Spinal cord (tissue), 10 donors: Measurements from ENCODE around the gene GYS1. TPM values are rescaled to one million over a fixed set of nuclear protein-coding genes. Genes with fewer than 3 reads are reported as not detected.
A peak's percentile ranks its signal among the peaks of the same experiment; 100 is the strongest.

Source experiments
- DNase-seq, 6 donors: peaks; one replicate each; pipeline versions ENCODE4 v3.0.0 to v3.0.0-alpha.2; 2013 to 2015; ENCODE audit warnings: low spot score in 6 of 6, low read depth in 4 of 6
- H3K27ac ChIP-seq: one replicate; pipeline ENCODE4 v1.5.1; 2013; ENCODE audit warnings: low read depth, low read length, control low read depth
- H3K27me3 ChIP-seq: one replicate; pipeline ENCODE4 v1.6.1; 2013; ENCODE audit warnings: low read length; ENCODE audit not compliant: control insufficient read depth, insufficient read depth
- H3K36me3 ChIP-seq: one replicate; pipeline ENCODE4 v1.6.1; 2013; ENCODE audit warnings: low read length; ENCODE audit not compliant: control insufficient read depth, insufficient read depth
- H3K4me1 ChIP-seq: one replicate; pipeline ENCODE4 v1.6.1; 2013; ENCODE audit warnings: low read length; ENCODE audit not compliant: control insufficient read depth, insufficient read depth
- H3K4me3 ChIP-seq: one replicate; pipeline ENCODE4 v1.5.1; 2013; ENCODE audit warnings: low read depth, low read length, control low read depth
- H3K9me3 ChIP-seq: one replicate; pipeline ENCODE4 v1.6.1; 2013; ENCODE audit warnings: low read length; ENCODE audit not compliant: control insufficient read depth, insufficient read depth
- WGBS: methylation state at CpG from one replicate; pipeline ENCODE4 v1.1.5; 2013; ENCODE audit warnings: missing lambda C conversion rate; ENCODE audit not compliant: insufficient coverage; 5-methylcytosine and 5-hydroxymethylcytosine counted together
- polyA plus RNA-seq, 2 donors: library from polyadenylated mRNA; unstranded; fragments of 120-200 nt; gene quantifications; one replicate each; pipeline ENCODE4 v1.2.1, GENCODE V29; 2013; ENCODE audit not compliant: insufficient read length in 2 of 2
- total RNA-seq, 2 donors: library from RNA; depleted of rRNA in 1 of 2; stranded (reverse); fragments of 120-200 nt in 1 of 2; fragments of >200 nt in 1 of 2; gene quantifications; one replicate each; pipeline versions ENCODE4 v1.2.3 to v1.2.4, GENCODE V29; 2013 to 2014
- donor health status: healthy.

GYS1 gene
- total and polyA plus RNA-seq, 4 donors = 22.0 to 47.5 (median 33.1) TPM

DNA sequence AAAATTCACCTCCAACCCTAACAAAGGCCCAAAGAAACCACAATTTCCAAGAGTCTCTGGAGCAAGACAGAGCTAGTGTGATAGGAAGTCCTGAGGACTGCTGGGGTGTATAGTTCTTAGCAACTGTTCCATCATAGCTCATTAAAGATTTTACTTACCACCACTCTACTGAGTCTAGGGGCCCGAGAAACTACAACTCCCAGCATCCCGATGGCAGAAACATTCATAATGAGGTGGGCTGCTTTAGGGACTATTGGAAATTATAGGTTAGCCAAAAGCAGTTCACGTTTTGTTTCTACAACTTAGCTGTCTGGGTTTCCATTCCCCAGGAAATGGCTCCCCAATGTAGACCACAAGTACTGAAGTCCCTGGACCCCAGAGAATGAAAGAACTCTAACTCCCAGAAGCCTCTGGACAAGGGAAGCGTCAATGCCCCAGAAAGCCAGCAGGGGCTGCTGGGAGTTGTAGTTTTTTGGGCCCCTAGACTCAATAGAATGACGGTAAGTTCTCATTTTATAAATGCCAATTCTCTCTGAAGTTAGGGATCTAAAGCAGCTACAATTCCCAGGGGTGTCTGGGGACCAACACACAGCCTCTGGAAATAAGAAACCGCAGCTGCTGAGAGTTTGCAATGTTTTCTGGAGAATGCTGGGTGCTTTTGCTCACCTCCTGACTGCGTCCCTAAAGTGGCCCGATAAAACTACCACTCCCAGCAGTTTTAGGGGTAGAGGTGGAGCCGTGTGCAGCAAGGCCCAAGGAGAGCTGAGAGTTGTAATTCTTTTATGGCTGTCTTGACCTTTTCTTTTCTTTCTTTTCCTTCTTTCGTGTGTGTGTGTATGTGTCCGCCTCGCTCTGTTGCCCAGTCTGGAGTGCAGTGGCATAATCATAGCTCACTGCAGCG lies 16.9 kb downstream of the GYS1 start:
- 77% methylated on average over 7 of the region's 13 CpGs for WGBS
- Histone ChIP-seq H3K4me3 (no peak overlapping the region), H3K9me3 (no peaks in the 10 kb centered on the region), H3K36me3 (peaks cover 66% of the 10 kb centered on the region), H3K4me1 (no peaks in the 10 kb centered on the region), H3K27me3 (no peaks in the 10 kb centered on the region), H3K27ac (no peak overlapping the region)
- DNase-seq = peak in 2 of 6 donors; percentile 65 to 88

DNA sequence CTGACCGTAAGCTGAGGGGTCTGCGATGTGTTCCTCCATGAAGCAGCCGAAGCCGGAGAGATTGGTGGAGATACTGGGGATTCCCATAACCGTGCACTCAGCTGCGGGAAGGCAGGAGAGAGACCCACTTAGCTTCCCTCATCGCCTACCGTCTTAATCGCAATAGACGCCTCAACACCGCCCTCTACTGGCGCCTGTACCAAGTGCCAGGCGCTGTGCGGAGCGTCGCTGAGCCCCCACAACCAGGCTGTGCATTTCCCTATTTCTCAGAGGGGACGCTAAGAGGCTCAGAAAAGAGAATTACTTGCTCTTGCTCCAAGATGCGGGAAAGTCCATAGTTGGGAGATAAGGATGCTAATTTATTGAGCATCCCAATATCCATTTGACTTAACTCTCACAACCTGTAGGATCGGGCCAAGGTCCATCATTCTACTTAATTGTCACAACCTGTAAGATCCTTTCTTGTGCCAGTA lies 22.1 kb downstream of the GYS1 start:
- H3K27me3 ChIP-seq = no peaks in the 10 kb centered on the region
- 13% methylated on average over 14 of the region's 19 CpGs for WGBS
- no peak overlapping the region for H3K27ac ChIP-seq
- DNase-seq = peak in 4 of 6 donors; percentile 77 to 94 (median 86)
- peaks cover 14% of the 10 kb centered on the region for H3K4me1 ChIP-seq
- H3K9me3 ChIP-seq = no peaks in the 10 kb centered on the region
- H3K36me3 ChIP-seq = peaks cover 73% of the 10 kb centered on the region
- no peak overlapping the region for H3K4me3 ChIP-seq

DNA sequence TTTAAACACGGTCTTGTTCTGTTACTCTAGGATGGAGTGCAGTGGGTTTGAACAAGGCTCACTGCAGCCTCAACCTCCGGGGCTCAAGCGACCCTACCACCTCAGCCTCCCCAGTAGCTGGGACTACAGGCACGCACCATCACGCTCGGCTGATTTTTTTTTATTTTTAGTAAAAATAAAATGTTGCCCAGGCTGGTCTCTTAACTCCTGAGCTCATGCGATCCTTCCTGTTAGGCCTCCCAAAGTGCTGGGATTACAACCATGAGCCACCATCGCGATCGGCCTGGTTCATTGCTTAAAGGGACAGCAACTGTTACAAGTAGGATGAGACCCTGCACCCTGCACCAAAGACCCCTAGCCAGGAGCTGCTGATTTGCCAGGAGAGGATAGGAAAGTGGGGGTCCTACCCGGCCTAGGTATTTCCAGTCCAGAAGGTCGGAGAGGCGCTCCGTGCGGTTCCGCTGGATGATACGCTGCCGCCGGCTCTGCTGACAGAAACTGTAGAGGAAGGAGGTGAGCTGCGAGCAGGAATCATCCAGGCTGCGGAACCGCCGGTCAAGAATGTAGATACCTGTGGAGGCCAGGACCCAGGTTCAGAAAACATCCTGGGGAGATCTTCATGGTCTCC lies 22.9 kb downstream of the GYS1 start:
- H3K36me3 ChIP-seq = peaks cover 73% of the 10 kb centered on the region
- H3K27ac ChIP-seq = no peak overlapping the region
- no peak overlapping the region for H3K4me3 ChIP-seq
- H3K9me3 ChIP-seq = no peaks in the 10 kb centered on the region
- peaks cover 16% of the 10 kb centered on the region for H3K4me1 ChIP-seq
- H3K27me3 ChIP-seq = no peaks in the 10 kb centered on the region
- WGBS = 95% methylated on average over 20 of the region's 23 CpGs
- no peak for DNase-seq

DNA sequence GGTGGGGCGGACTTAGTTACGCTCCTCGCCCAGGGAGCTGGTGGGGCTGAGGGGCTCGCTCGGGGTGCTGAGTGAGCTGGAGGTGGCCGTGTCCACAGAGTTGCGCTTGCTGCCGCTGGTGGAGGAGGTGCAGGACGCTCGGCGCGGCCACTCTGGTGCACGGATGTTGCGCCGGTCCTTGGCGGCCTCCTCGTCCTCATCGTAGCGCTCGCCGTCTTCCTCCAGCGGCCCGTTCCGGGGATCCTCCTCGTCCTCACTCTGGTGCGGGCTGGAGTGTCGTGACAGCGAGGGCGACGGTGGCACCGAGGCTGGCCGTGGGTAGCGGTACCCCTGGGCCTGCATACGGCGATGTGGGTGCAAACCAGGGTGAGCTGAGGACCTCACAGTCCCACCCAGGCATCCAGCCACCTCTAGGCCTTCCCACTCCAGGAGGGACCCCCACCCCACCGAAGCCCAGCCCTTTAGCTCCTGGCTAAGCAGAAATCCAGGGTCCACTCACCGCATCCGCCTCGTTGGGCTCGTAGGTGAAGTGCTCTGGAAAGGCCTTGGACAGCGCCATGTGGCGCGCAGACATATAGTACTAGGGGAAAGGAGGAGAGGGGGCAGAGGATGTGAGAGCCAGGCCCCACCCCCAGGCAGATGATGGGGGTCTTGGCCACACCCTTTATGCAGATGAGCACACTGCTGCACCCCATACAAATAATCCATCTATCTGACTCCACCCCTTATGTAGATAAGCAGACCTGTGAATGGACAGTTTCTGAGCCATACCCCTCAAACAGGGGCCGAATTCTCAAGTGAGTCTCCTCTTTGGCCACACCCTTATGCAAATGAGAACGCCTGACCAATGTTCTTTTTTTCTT lies 23.6 kb downstream of the GYS1 start:
- H3K27ac ChIP-seq = no peak overlapping the region

DNA sequence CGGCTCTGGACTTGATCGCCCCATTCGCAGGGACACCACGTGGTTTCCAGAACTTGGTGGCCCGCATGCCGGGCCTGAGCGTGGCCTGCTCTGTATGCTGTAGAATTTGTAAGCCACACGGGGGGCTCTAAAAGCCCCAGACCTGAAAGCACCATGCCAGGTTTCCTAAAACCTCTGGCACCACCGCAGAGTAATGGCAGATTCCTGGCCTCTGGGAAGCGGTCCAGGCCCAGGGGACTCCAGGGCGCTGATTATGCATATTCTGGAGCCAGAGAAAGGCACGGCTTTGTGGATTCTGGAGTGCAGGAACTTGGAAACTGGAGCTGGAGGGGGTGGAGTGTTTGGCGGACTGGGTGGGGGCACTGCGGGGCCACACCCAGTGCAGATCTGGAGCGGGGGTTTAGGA lies 24.3 kb downstream of the GYS1 start:
- no peak overlapping the region for H3K27ac ChIP-seq
- WGBS = 94% methylated on average over 15 of the region's 15 CpGs

More for the DNA sequence above, 23.6 kb downstream of the GYS1 start:
- Histone ChIP-seq H3K4me1 (peaks cover 20% of the 10 kb centered on the region), H3K4me3 (no peak overlapping the region), H3K9me3 (no peaks in the 10 kb centered on the region), H3K36me3 (peaks cover 68% of the 10 kb centered on the region), H3K27me3 (no peaks in the 10 kb centered on the region)
- WGBS = 95% methylated on average over 38 of the region's 45 CpGs
- DNase-seq = no peak

DNA sequence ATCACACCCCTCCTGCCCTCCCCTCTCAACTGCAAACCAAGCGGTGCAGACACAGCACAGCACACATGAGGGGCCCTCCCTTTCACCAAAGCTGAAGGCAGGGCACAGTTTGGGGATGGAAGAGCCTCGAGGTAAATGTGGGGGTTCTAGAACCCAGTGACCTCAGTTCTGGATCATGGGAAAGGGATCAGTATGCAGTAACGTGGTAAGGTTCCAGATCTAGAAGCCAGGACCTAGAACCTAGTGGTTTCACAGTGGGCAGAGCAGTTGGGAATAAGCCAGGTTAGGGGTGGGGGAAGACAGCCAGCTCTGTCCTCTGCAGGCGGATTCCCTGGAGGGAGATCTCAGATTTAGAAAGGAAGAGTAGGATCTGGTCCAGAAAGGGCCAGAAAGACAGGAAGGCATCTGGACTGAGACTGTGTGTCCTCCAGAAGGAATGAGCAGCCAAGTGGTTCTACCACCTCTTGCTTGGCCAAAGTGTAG lies 24.9 kb downstream of the GYS1 start:
- Histone ChIP-seq H3K9me3 (no peaks in the 10 kb centered on the region), H3K27ac (no peak overlapping the region), H3K4me1 (peaks cover 32% of the 10 kb centered on the region), H3K4me3 (no peak overlapping the region), H3K27me3 (no peaks in the 10 kb centered on the region), H3K36me3 (peaks cover 55% of the 10 kb centered on the region)
- DNase-seq = no peak
- 91% methylated on average over 3 of the region's 4 CpGs for WGBS

More for the DNA sequence above, 24.3 kb downstream of the GYS1 start:
- Histone ChIP-seq H3K27me3 (no peaks in the 10 kb centered on the region), H3K4me1 (peaks cover 26% of the 10 kb centered on the region), H3K4me3 (no peak overlapping the region), H3K9me3 (no peaks in the 10 kb centered on the region), H3K36me3 (peaks cover 61% of the 10 kb centered on the region)
- no peak for DNase-seq

DNA sequence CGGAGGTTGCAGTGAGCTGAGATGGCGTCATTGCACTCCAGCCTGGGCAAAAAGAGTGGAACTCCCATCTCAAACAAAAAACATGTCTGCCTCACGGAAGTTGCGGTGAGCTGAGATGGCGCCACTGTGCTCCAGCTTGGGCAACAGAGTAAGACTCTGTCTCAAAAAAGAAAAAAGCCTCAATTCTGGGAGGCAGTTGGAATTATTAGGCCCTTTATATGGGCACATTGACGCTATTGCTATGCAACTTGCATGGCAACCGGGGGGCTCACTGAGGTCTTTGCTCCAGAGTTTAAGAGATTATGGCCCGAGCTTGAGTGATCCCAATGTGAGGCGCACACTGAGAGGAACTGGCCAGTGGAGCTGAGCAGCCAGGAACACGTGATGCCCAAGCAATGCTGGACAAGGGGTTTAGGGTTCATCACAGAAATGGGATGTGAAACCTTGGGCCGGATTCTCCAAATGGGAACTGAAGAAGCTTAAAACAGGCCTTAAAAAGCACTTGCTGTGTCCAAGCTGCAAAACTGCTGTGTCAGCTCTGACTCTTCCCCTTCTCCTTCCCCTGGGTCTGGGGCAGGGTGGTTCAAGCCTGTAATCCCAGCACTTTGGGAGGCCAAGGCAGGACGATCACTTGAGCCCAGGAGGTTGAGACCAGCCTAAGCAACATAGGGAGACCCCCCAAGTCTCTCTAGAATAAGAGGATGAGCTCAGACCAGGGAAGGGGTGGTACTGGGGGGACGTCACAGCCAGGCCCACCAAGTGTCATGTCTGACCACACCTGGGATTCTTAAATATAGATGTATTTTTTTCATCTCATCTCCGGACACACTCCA lies 25.5 kb downstream of the GYS1 start:
- Histone ChIP-seq H3K27ac (no peak overlapping the region), H3K4me3 (no peak overlapping the region), H3K4me1 (peaks cover 35% of the 10 kb centered on the region), H3K27me3 (no peaks in the 10 kb centered on the region), H3K36me3 (peaks cover 55% of the 10 kb centered on the region), H3K9me3 (no peaks in the 10 kb centered on the region)
- 84% methylated on average over 8 of the region's 14 CpGs for WGBS
- no peak for DNase-seq

DNA sequence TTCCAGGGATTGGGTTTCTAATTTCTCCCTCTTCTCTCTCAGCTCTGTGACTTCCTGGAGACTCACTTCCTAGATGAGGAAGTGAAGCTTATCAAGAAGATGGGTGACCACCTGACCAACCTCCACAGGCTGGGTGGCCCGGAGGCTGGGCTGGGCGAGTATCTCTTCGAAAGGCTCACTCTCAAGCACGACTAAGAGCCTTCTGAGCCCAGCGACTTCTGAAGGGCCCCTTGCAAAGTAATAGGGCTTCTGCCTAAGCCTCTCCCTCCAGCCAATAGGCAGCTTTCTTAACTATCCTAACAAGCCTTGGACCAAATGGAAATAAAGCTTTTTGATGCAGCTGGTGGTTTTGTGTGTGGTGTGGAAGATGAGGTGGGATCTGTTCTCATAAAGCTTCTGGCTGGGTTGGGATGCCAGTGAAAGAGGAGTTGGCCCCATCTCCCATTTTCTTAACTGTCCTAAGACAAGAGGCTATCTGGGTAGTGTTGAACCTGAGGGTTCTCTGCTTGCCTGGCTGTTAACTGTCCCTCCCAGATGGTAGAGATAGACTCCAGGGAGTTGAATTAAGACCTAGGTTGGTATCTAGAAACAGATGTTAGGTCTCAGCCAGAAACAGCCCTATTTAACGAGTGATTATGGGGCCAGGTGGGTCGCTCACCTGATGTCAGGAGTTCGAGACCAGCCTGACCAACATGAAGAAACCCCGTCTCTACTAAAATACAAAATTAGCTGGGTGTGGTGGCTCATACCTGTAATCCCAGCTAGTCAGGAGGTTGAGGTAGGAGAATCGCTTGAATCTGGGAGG lies 26.4 kb downstream of the GYS1 start:
- Histone ChIP-seq H3K4me3 (peak overlapping the region; percentile 81), H3K27ac (peak overlapping the region; percentile 90), H3K27me3 (no peaks in the 10 kb centered on the region), H3K9me3 (no peaks in the 10 kb centered on the region), H3K4me1 (peaks cover 42% of the 10 kb centered on the region), H3K36me3 (peaks cover 57% of the 10 kb centered on the region)
- WGBS = 100% methylated on average over 2 of the region's 10 CpGs
- no peak for DNase-seq
